ENCODE results near the gene MRPS18B. TPM values are rescaled to one million over a fixed set of nuclear protein-coding genes. Genes with fewer than 3 reads are reported as not detected.

The MRPS18B gene
- polyA plus RNA-seq, 1 experiment: 69.3 TPM

DNA sequence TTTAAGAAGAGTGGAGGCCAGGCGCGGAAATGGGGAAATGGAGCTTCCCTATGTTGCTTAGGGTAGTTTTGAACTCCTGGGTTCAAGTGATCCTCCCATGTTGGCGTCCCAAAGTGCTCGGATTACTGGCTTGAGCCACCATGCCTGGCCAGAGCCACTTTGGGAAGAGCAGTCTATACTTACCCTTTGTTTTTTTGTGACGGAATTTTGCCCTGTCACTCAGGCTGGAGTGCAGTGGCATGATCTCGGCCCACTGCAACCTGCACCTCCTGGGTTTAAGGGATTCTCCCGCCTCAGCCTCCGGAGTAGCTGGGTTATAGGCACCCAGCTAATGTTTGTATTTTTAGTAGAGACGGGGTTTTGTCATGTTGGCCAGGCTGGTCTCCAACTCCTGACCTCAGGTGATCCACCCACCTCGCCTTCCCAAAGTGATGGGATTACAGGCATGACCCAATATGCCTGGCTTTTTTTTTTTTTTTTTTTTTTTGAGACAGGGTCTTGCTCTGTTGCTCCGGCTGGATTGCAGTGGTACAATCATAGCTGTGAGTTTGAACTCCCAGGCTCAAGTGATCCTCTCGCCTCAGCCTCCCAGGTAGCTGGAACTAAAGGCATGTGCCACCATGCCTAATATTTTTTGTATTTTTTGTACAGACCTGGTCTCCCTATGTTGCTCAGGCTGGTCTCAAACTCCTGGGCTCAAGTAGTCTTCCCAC, 18.6 kb upstream of the MRPS18B start:
- no peak overlapping the region for H3K4me3 ChIP-seq (ENCODE audit: low read depth, low read length)
- POLR2A ChIA-PET: interaction anchor here (0.7 kb wide), 1 partner anchor 150 kb away, joined by 27 read pairs; no protein-coding TSS in a partner anchor
- CTCF ChIA-PET: interaction anchor here (0.6 to 4.7 kb wide), 7 partner anchors 9 to 484 kb away, joined by 3 to 56 read pairs (median 3); partner anchors contain the start of gene MRPS18B
- no peak for DNase-seq (ENCODE audit: low read depth)
- no peaks in the 10 kb centered on the region for H3K27me3 ChIP-seq (ENCODE audit: control insufficient read depth, insufficient read depth, low read length)
- peaks cover 23% of the 10 kb centered on the region for H3K36me3 ChIP-seq (ENCODE audit: control insufficient read depth, insufficient read depth, low read length)
- TF ChIP-seq, protein P1, sequence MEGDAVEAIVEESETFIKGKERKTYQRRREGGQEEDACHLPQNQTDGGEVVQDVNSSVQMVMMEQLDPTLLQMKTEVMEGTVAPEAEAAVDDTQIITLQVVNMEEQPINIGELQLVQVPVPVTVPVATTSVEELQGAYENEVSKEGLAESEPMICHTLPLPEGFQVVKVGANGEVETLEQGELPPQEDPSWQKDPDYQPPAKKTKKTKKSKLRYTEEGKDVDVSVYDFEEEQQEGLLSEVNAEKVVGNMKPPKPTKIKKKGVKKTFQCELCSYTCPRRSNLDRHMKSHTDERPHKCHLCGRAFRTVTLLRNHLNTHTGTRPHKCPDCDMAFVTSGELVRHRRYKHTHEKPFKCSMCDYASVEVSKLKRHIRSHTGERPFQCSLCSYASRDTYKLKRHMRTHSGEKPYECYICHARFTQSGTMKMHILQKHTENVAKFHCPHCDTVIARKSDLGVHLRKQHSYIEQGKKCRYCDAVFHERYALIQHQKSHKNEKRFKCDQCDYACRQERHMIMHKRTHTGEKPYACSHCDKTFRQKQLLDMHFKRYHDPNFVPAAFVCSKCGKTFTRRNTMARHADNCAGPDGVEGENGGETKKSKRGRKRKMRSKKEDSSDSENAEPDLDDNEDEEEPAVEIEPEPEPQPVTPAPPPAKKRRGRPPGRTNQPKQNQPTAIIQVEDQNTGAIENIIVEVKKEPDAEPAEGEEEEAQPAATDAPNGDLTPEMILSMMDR (IDR thresholded peaks at IDR 0.05; ENCODE audit: insufficient read depth, low read depth, low read length): no peak

- ChIA-PET POLR2A (interaction anchor here (0.7 kb wide), 1 partner anchor 149 kb away, joined by 27 read pairs; no protein-coding TSS in a partner anchor), CTCF (interaction anchor here (0.6 to 4.7 kb wide), 7 partner anchors 9 to 116 kb away, joined by 3 to 56 read pairs (median 5); partner anchors contain the start of gene MRPS18B)
- H3K36me3 ChIP-seq (ENCODE audit: control insufficient read depth, insufficient read depth, low read length): peaks cover 31% of the 10 kb centered on the region
- H3K4me3 ChIP-seq (ENCODE audit: low read depth, low read length): no peak overlapping the region
- TF ChIP-seq, protein P1 (IDR thresholded peaks at IDR 0.05; ENCODE audit: insufficient read depth, low read depth, low read length): no peak
- DNase-seq (ENCODE audit: low read depth): no peak
- H3K27me3 ChIP-seq (ENCODE audit: control insufficient read depth, insufficient read depth, low read length): no peaks in the 10 kb centered on the region
These were observed 17.9 kb upstream of the MRPS18B start for GRCh38 chr6:30599625-30600324.

GRCh38 chr6:30600451-30600961, 17.1 kb upstream of the MRPS18B start:
- H3K36me3 ChIP-seq (ENCODE audit: control insufficient read depth, insufficient read depth, low read length): peaks cover 37% of the 10 kb centered on the region
- no peak overlapping the region for H3K4me3 ChIP-seq (ENCODE audit: low read depth, low read length)
- DNase-seq (ENCODE audit: low read depth): no peak
- H3K27me3 ChIP-seq (ENCODE audit: control insufficient read depth, insufficient read depth, low read length): no peaks in the 10 kb centered on the region
- POLR2A ChIA-PET: no interaction called here
- CTCF ChIA-PET: interaction anchor here (1.1 to 4.7 kb wide), 3 partner anchors 10 to 58 kb away, joined by 4 to 56 read pairs (median 5); no protein-coding TSS in a partner anchor
- TF ChIP-seq, protein P1 (IDR thresholded peaks at IDR 0.05; ENCODE audit: insufficient read depth, low read depth, low read length): no peak

DNA sequence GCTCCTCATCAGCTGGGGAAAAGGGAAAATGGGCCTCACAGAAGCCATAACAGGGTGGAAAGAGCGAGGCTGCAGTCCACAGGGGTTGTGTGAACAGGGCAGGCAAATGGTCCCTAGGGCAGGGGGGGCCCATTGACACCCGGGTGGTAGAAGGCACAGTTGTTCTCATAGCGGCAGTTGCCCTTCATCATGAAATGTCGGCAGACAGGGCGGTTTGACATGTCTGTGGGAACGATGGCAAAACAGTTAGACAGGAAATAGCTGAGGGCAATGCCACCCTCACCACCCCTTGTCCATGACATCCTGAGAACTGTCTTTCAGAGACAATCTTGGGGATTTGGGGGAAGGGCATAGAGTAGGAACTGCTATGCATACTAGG, 16.2 kb upstream of the MRPS18B start:
- Histone ChIP-seq H3K27me3 (ENCODE audit: control insufficient read depth, insufficient read depth, low read length) (no peaks in the 10 kb centered on the region), H3K4me3 (ENCODE audit: low read depth, low read length) (no peak overlapping the region), H3K36me3 (ENCODE audit: control insufficient read depth, insufficient read depth, low read length) (peaks cover 43% of the 10 kb centered on the region)
- ChIA-PET POLR2A (no interaction called here), CTCF (no interaction called here)
- no peak for DNase-seq (ENCODE audit: low read depth)
- TF ChIP-seq, protein P1 (IDR thresholded peaks at IDR 0.05; ENCODE audit: insufficient read depth, low read depth, low read length): no peak

Measured in BJ (cell line).